Omental fat pad (tissue), 4 donors: ENCODE data around the gene ZMYND11. TPM values are rescaled to one million over a fixed set of nuclear protein-coding genes. Genes with fewer than 3 reads are reported as not detected.

ENCODE experiments used
- ATAC-seq: fragments of 150-250 bp; one replicate; pipeline ENCODE4 v1.9.1; 2016; ENCODE audit warnings: mild to moderate bottlenecking, moderate library complexity; ENCODE audit not compliant: low FRiP score
- DNase-seq: peaks from one replicate; pipeline ENCODE4 v3.0.0-alpha.2; 2019; ENCODE audit warnings: low spot score
- total RNA-seq, 4 donors: library from RNA; depleted of rRNA; stranded (reverse); fragments of >200 nt; gene quantifications; one replicate each; pipeline ENCODE4 v1.1.0, GENCODE V29; 2016
- TF ChIP-seq, protein P1 (sequence below), 3 donors: fragments of 450-650 bp; IDR thresholded peaks; one replicate each; pipeline ENCODE4 v1.5.1; 2016 to 2017; ENCODE audit warnings: antibody characterized with exemption in 3 of 3, mild to moderate bottlenecking in 3 of 3, moderate library complexity in 2 of 3

Gene ZMYND11
- total RNA-seq, 4 donors from 2014 or later = 59.5 to 69.8 (median 66.3) TPM

DNA sequence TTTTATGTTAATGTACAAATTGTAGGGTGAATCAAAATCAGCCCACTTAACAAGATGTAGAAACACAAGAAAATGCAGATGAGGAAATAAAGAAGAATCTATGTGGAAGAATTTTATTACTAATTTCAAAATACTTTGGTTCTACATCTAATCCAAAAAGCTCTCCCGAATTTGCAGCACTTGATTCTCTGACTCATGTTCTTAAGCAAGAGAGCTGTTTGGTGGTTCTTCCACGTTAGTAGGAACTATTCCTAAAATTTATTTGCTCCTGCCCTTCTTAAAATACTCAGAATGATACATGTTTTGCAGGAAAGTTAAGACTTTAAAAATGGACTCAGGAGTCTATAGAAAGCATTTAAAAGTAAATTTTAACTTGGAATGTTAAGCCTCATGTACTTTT lies 91.8 kb downstream of the ZMYND11 start:
- DNase-seq (no peak), ATAC-seq (peak; percentile 71)
- TF ChIP-seq, protein P1, sequence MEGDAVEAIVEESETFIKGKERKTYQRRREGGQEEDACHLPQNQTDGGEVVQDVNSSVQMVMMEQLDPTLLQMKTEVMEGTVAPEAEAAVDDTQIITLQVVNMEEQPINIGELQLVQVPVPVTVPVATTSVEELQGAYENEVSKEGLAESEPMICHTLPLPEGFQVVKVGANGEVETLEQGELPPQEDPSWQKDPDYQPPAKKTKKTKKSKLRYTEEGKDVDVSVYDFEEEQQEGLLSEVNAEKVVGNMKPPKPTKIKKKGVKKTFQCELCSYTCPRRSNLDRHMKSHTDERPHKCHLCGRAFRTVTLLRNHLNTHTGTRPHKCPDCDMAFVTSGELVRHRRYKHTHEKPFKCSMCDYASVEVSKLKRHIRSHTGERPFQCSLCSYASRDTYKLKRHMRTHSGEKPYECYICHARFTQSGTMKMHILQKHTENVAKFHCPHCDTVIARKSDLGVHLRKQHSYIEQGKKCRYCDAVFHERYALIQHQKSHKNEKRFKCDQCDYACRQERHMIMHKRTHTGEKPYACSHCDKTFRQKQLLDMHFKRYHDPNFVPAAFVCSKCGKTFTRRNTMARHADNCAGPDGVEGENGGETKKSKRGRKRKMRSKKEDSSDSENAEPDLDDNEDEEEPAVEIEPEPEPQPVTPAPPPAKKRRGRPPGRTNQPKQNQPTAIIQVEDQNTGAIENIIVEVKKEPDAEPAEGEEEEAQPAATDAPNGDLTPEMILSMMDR (IDR thresholded peaks at IDR 0.05) = no peak

DNA sequence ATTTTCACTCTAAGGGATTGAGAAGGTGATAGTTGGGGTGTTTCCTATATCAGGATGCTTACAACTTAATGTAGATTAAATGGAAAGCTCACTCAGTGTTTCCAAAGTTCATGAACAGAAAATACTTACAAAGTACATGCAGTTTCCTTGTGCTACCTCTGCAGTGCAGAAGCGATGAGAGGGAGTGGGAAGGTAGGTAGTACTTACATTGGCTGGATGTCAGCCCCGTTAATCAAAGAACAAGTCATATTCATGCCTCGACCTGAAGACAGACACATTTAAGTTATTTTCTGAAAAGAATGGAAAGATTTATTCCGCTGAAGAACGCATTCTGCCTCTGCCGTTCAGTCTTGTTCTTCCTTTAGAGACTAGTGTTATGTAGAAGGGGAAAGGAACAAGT lies 93.1 kb downstream of the ZMYND11 start:
- DNase-seq (no peak), ATAC-seq (no peak)
- TF ChIP-seq, protein P1 (IDR thresholded peaks at IDR 0.05) = no peak

DNA sequence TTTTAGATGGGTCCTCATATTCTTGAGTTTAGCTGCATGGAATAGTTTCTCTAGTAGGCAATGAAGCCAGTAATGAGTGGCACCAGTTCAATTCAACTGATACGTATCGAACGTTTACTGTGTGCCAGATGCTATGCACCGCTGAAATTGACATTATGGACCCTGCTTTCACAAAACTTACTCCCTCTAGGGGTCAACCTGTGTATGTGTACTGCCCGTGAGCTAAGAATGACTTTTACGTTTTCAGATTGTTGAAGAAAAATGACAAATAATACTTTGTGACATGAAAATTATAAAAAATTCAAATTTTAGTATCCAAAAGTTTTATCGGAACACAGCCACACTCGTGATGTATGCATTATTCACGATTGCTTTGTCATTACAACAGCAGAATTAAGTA lies 95.5 kb downstream of the ZMYND11 start:
- TF ChIP-seq, protein P1 (IDR thresholded peaks at IDR 0.05) = no peak
- DNase-seq (no peak), ATAC-seq (no peak)

DNA sequence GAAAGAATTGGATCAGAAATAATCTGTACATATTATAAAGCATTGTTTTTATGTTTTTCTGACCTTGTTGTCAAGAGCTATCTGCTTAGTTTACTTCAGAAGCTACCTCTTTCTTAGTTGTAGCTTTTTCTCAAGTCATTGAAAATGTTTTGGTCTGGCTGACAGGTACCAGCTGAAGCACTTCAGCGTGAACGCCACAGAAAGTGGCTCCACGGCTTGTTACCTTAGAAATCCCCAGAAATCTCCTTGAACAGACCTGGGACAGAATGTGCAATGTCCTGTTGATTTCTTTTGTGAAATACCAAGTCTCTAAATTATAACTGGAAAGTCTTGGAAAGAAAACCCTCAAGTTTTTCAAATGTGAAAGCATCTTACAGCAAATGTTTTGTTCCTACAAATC lies 96.8 kb downstream of the ZMYND11 start:
- ATAC-seq = no peak
- no peak for DNase-seq
- TF ChIP-seq, protein P1 (IDR thresholded peaks at IDR 0.05) = no peak

DNA sequence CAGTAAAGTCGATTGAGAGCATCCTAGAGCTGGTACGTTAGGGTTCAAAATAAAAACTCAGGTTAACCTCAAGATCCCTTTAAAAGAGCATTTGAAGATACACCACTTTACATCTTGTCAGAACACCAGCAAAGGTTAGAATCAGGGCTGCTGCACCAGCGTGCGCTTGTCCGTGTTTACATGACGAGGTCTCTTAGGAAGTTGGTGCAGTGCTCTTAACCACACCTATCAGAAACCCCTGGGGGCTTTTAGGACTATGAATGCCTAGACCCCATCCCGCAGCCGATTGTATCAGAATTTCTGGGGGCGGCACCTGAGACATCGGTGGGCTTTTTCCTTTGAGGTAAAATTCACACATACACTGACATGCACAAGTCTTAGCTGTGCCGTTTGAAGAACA lies 97.6 kb downstream of the ZMYND11 start:
- TF ChIP-seq, protein P1 (IDR thresholded peaks at IDR 0.05) = no peak
- no peak for DNase-seq
- no peak for ATAC-seq

DNA sequence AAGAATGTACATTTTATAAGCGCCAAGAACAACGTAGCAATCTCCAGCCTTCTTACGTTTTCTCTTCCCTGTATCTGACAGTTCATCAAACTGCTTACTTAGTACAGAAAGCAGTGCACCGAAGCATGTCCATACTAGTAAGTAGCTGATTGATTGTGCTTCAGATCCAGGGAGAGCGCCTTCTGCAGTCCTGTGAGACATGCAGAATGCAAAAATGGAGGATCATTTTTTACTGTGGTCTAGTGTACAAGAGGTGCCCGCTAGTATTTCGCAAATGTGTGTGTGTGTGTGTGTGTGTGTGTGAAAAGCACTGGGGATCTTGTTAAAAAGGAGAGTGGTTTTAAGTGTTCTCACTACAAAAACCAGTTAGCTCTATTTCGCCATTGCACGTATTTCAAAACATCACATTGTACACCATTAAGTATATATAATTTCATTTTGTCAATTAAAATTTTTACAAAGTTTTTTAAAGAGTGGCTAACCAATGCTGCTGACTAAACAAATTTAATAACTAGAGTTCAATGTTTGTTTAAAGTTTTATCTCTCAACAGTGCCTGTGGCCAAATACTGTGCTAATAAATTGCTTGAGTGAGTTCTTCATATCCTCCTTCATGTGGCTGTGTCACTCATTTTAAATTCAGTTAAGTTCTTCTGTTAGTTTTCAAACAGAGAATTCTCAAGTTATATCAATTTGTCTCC lies 99.6 kb downstream of the ZMYND11 start:
- DNase-seq = no peak
- TF ChIP-seq, protein P1 (IDR thresholded peaks at IDR 0.05) = no peak
- ATAC-seq = no peak

DNA sequence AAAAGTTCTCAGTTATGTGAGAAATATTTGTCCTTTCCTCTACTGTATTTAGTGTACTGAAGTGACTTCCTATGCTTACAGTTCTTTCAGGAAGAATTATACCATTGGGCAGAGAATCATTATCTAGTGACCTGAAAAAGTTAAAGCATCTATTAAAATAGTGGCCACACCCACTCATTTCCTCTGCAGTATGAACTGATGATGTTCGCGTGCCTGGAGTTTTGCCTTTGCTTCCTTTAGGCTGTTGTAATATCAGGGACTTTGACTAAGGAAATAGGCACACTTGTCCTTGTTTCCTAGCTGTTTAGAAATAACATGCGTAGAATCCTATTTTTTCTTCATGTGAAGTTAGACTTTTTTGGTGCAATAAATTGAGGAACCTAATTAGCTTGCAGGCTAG lies 100.7 kb downstream of the ZMYND11 start:
- TF ChIP-seq, protein P1 (IDR thresholded peaks at IDR 0.05) = no peak
- DNase-seq (no peak), ATAC-seq (no peak)
